Measurements from ENCODE around the gene EFHC1. TPM values are rescaled to one million over a fixed set of nuclear protein-coding genes. Genes with fewer than 3 reads are reported as not detected.

Gene EFHC1
- total and polyA plus RNA-seq, 2 of the 13 experiments (the other 11 are each of a cell fraction or from before 2014, with no cell fraction given), result 23.4 to 29.5 TPM

GRCh38 chr6:52551483-52552277 lies 131.5 kb downstream of the EFHC1 start (continued):
- TF ChIP-seq GATAD1 (CRISPR knock-in tag; IDR thresholded peaks at IDR 0.05) (no peak), TGIF2 (CRISPR knock-in tag; IDR thresholded peaks at IDR 0.05) (no peak), ZBTB7B (CRISPR knock-in tag; IDR thresholded peaks at IDR 0.05) (0 out of 2 replicates have a peak, but pooled peaks have one; percentile 70), ARNT (IDR thresholded peaks at IDR 0.05) (no peak), ZNF891 (CRISPR knock-in tag; IDR thresholded peaks at IDR 0.05) (no peak), ZFX (CRISPR knock-in tag; IDR thresholded peaks at IDR 0.05; ENCODE audit: low read depth) (no peak), PATZ1 (CRISPR knock-in tag; IDR thresholded peaks at IDR 0.05) (peak; percentile 69), CREBL2 (CRISPR knock-in tag; IDR thresholded peaks at IDR 0.05; ENCODE audit: borderline replicate concordance) (no peak), ZSCAN20 (CRISPR knock-in tag; IDR thresholded peaks at IDR 0.05; ENCODE audit: borderline replicate concordance) (no peak), TERF1 (CRISPR knock-in tag; IDR thresholded peaks at IDR 0.05) (no peak), ZBTB1 (CRISPR knock-in tag; IDR thresholded peaks at IDR 0.05; ENCODE audit: borderline replicate concordance) (no peak), ZNF513 (CRISPR knock-in tag; conservative IDR thresholded peaks at IDR 0.05) (no peak), BORCS8-MEF2B (CRISPR knock-in tag; IDR thresholded peaks at IDR 0.05) (no peak), PAX8 (CRISPR knock-in tag; IDR thresholded peaks at IDR 0.05; ENCODE audit: borderline replicate concordance) (no peak), ZNF275 (CRISPR knock-in tag; IDR thresholded peaks at IDR 0.05; ENCODE audit: borderline replicate concordance) (no peak), ZNF121 (CRISPR knock-in tag; IDR thresholded peaks at IDR 0.05) (0 out of 2 replicates have a peak, but pooled peaks have one; percentile 33), SOX6 (IDR thresholded peaks at IDR 0.05) (no peak), SOX6 (CRISPR knock-in tag; IDR thresholded peaks at IDR 0.05) (peak; percentile 24; the same call in 1 of the 2 replicates), ZBTB20 (CRISPR knock-in tag; IDR thresholded peaks at IDR 0.05; ENCODE audit: borderline replicate concordance, low read depth) (no peak), ZNF749 (CRISPR knock-in tag; IDR thresholded peaks at IDR 0.05; ENCODE audit: borderline replicate concordance) (0 out of 2 replicates have a peak, but pooled peaks have one; percentile 65), ZNF83 (CRISPR knock-in tag; IDR thresholded peaks at IDR 0.05; ENCODE audit: borderline replicate concordance) (no peak), ZBTB8A (CRISPR knock-in tag; IDR thresholded peaks at IDR 0.05; ENCODE audit: borderline replicate concordance, low read depth) (no peak), JUN (CRISPR knock-in tag; IDR thresholded peaks at IDR 0.05) (0 out of 2 replicates have a peak, but pooled peaks have one; percentile 3), HNRNPH1 (optimal IDR thresholded peaks at IDR 0.05; ENCODE audit: low read depth, low read length) (no peak), ZNF720 (CRISPR knock-in tag; IDR thresholded peaks at IDR 0.05) (no peak)
